ENCODE results near the gene FMO1. TPM values are rescaled to one million over a fixed set of nuclear protein-coding genes. Genes with fewer than 3 reads are reported as not detected.

Gene FMO1
- total and polyA plus RNA-seq, 10 of the 15 experiments (the other 5 are each of a cell fraction or from before 2014, with no cell fraction given): not detected

DNA sequence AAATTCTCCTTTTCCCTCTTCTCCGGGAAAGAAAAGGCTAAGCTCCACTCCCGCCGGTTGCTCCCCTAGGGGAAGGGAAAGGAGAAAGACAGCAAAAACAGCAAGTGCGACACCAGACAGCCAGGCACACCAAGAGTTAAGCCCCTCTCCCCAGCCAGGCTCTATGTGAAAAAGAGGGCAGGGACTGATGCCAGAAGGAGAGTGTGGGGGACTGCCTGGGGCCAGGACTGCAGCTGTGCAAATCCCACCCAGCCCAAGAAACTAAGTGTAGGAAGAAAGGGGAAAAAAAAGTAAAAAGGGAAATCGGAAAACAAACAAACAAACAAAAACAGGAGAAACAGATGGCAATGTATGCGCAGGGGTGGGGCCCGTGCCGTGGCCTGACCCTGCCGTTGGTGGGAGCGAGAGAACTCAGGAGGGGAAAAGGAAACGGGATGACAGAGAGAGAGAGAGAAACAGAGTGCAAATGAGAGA lies 27.7 kb upstream of the FMO1 start:
- FAIRE-seq: no peak
- H3K4me2 ChIP-seq (ENCODE audit: control insufficient read depth, insufficient read depth): no peak overlapping the region
- H3K36me3 ChIP-seq (ENCODE audit: control insufficient read depth in 2 of 2, insufficient read depth in 2 of 2, low read length in 1 of 2): no peaks in the 10 kb centered on the region
- H3K4me1 ChIP-seq (ENCODE audit: control insufficient read depth, insufficient read depth, low read length): no peaks in the 10 kb centered on the region
- TF ChIP-seq PAX5 (IDR thresholded peaks at IDR 0.05; ENCODE audit: borderline replicate concordance, low read depth, low read length) (no peak), MTA3 (IDR thresholded peaks at IDR 0.05; ENCODE audit: borderline replicate concordance, low read length) (no peak), FOXM1 (IDR thresholded peaks at IDR 0.05; ENCODE audit: low read depth, low read length) (no peak), JUNB (IDR thresholded peaks at IDR 0.05) (no peak), IKZF1 (conservative IDR thresholded peaks at IDR 0.05) (no peak), CTCF (IDR thresholded peaks at IDR 0.05 in 2 of 3, conservative IDR thresholded peaks at IDR 0.05 in 1 of 3; ENCODE audit: control insufficient read depth in 2 of 3, extremely low read depth in 1 of 3, insufficient read depth in 1 of 3, low read depth in 3 of 3, low read length in 3 of 3) (no peak), HDAC6 (IDR thresholded peaks at IDR 0.05; ENCODE audit: unreplicated experiment) (no peak), SUZ12 (IDR thresholded peaks at IDR 0.05; ENCODE audit: unreplicated experiment) (no peak), E2F8 (IDR thresholded peaks at IDR 0.05; ENCODE audit: low read depth, partially characterized antibody) (no peak), ZNF24 (IDR thresholded peaks at IDR 0.05) (no peak), BACH1 (IDR thresholded peaks at IDR 0.05; ENCODE audit: borderline replicate concordance) (no peak), CBX5 (IDR thresholded peaks at IDR 0.05; ENCODE audit: low read depth) (no peak), TCF3 (IDR thresholded peaks at IDR 0.05; ENCODE audit: borderline replicate concordance, insufficient read depth, low read depth, low read length) (no peak), POLR2A (IDR thresholded peaks at IDR 0.05; ENCODE audit: low read depth, low read length) (no peak), HDAC2 (IDR thresholded peaks at IDR 0.05) (no peak), NR2F1 (conservative IDR thresholded peaks at IDR 0.05) (no peak)
- intact Hi-C loops (cut with micrococcal nuclease; ENCODE audit: unreplicated experiment) (no loop called here), in situ Hi-C loops (cut with MboI) (no loop called here)
- ChIA-PET SMC1A (ENCODE audit: uncharacterized antibody, unreplicated experiment) (no interaction called here), POLR2A (no interaction called here), CTCF (no interaction called here), RAD21 (ENCODE audit: unreplicated experiment) (no interaction called here)
- no peaks in the 10 kb centered on the region for H3K9me3 ChIP-seq (replicated peaks; ENCODE audit: control insufficient read depth, insufficient read depth, low read length)
- H3K9ac ChIP-seq (ENCODE audit: control insufficient read depth, insufficient read depth, low read length): no peak overlapping the region
- no peak overlapping the region for H2AFZ ChIP-seq (ENCODE audit: control insufficient read depth, low read depth, low read length)
- H3K4me3 ChIP-seq: no peak overlapping the region
- BruUV-seq (replicated peaks): no TSS peak
- H3K79me2 ChIP-seq (ENCODE audit: control insufficient read depth, insufficient read depth, low read length): no peaks in the 10 kb centered on the region
- WGBS (ENCODE audit: insufficient coverage, insufficient replicate concordance, low lambda C conversion rate, missing lambda C conversion rate): 72% methylated on average over 11 of the region's 11 CpGs
- H3K27me3 ChIP-seq (replicated peaks in 1 of 2; ENCODE audit: control insufficient read depth in 2 of 2, insufficient read depth in 2 of 2, low read length in 1 of 2): no peaks in the 10 kb centered on the region
- no peak overlapping the region for H3K27ac ChIP-seq (ENCODE audit: control insufficient read depth, insufficient read depth)
- H4K20me1 ChIP-seq (ENCODE audit: control insufficient read depth, insufficient read depth): no peaks in the 10 kb centered on the region
- ATAC-seq: no peak
- no peak for DNase-seq (ENCODE audit: low read depth, low spot score)
